GM20000 (cell line): ENCODE results near the gene KLHL29.

ENCODE experiments used
- DNase-seq: peaks from one replicate; pipeline ENCODE4 v3.0.0; 2012; ENCODE audit warnings: low spot score
- CTCF ChIP-seq: IDR thresholded peaks from 2 replicates; pipeline ENCODE4 v1.5.1; 2012; ENCODE audit warnings: mild to moderate bottlenecking, control low read depth; ENCODE audit errors: extremely low read depth, missing control alignments

KLHL29 gene

GRCh38 chr2:23483791-23484190 is 98.8 kb downstream of the KLHL29 start:
- DNase-seq, result no peak
- TF ChIP-seq CTCF, result no peak

GRCh38 chr2:23484275-23484674 is 99.3 kb downstream of the KLHL29 start:
- no peak for DNase-seq
- no peak for TF ChIP-seq CTCF

- TF ChIP-seq CTCF, result no peak
- no peak for DNase-seq
Measured at GRCh38 chr2:23484767-23485166, 99.8 kb downstream of the KLHL29 start.

- no peak for TF ChIP-seq CTCF
- DNase-seq, result no peak
Measured at GRCh38 chr2:23485261-23485660, 100.3 kb downstream of the KLHL29 start.

- DNase-seq, result no peak
- no peak for TF ChIP-seq CTCF
Measured at GRCh38 chr2:23485841-23486683, 101.1 kb downstream of the KLHL29 start.

- no peak for TF ChIP-seq CTCF
- DNase-seq, result no peak
Measured at GRCh38 chr2:23486684-23487075, 101.7 kb downstream of the KLHL29 start.

GRCh38 chr2:23487735-23488492 is 102.9 kb downstream of the KLHL29 start:
- TF ChIP-seq CTCF, result no peak
- DNase-seq, result peak; percentile 20
